ENCODE measurements around the gene LHB. TPM values are rescaled to one million over a fixed set of nuclear protein-coding genes. Genes with fewer than 3 reads are reported as not detected.

Gene LHB
- total RNA-seq, 1 donor, result not detected

DNA sequence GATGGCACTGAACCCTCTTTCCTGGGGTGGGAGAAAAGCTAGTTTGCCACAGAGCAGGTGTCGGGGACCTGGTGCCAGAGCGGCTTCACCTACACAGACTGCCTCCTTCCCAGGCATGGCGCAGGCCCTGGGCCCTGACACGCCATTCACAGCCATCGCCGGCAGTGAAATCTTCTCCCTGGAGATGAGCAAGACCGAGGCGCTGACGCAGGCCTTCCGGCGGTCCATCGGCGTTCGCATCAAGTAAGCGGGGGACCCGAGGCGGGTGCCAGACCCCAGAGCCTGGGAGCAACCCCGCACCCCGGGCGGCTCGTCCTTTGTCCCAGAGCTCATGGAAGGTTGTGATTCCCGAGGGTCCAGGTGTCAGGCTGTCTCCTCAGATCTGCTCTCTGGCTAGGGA lies 10.0 kb downstream of the LHB start:
- no peak overlapping the region for H3K4me3 ChIP-seq (ENCODE audit: low read depth, low read length)
- TF ChIP-seq CTCF (IDR thresholded peaks at IDR 0.05; ENCODE audit: insufficient read depth, low read length), result no peak
- DNase-seq (ENCODE audit: low read depth), result no peak

DNA sequence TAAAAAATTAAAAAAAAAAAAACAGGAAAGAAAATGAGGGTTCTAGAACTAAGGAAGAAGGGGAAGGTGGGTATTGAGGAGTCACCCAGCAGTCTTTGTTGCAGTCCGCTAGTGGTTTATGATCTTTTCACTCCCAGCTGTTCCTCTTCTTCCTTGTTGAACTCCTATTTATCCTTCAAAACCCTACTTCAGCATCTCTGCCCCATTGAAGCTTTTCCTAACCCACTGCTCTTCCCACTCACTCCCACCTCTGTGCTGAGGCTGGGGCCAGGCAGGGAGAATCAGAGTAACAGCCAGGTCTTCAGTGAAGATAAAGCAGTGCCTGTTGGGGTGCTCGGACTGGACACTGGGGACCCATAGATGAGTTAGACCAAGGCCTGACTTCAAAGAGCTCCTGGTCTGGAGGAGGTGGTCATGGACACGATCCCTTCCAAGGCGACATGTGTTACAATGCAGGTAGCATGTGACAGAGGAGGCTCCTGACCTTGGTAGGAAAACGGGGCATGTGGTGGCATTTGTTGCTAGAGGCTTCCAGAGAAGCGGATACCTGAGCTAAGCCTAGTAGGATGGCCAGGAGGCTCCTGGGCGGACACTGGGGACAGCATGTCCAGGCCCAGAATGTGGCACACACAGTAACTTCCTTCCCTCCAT lies 11.8 kb downstream of the LHB start:
- TF ChIP-seq CTCF (IDR thresholded peaks at IDR 0.05; ENCODE audit: insufficient read depth, low read length), result no peak
- H3K4me3 ChIP-seq (ENCODE audit: low read depth, low read length), result no peak overlapping the region
- DNase-seq (ENCODE audit: low read depth), result no peak

GRCh38 chr19:49004133-49004532 lies 12.8 kb downstream of the LHB start:
- TF ChIP-seq CTCF (IDR thresholded peaks at IDR 0.05; ENCODE audit: insufficient read depth, low read length), result no peak
- DNase-seq (ENCODE audit: low read depth), result no peak

GRCh38 chr19:48999481-49000325 lies 17.2 kb downstream of the LHB start:
- peak; percentile 78 for TF ChIP-seq CTCF (IDR thresholded peaks at IDR 0.05; ENCODE audit: insufficient read depth, low read length)
- peak; percentile 70 for DNase-seq (ENCODE audit: low read depth)
- H3K4me3 ChIP-seq (ENCODE audit: low read depth, low read length), result no peak overlapping the region

More at GRCh38 chr19:49004133-49004532, 12.8 kb downstream of the LHB start:
- no peak overlapping the region for H3K4me3 ChIP-seq (ENCODE audit: low read depth, low read length)

DNA sequence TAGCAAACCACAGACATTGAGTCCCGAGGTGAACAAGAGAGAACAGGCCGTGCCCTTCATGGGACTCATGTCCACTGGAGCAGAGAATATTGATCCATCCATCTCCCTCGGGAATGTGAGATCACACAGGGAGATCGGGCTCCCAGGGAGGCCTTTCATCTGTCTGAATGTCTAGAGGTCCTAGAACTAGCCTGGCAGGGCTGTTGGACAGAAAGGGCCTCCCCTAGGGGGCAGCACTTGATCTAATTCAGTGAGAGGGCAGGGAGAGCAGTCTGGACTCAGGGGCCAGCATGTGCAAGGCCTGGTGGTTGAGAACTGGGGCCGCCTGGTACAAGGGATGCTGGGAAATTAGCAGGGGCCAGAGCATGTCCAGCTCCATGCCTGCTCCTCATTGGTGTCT lies 18.9 kb downstream of the LHB start:
- peak; percentile 55 for TF ChIP-seq CTCF (IDR thresholded peaks at IDR 0.05; ENCODE audit: insufficient read depth, low read length)
- no peak overlapping the region for H3K4me3 ChIP-seq (ENCODE audit: low read depth, low read length)
- peak; percentile 46 for DNase-seq (ENCODE audit: low read depth)

GRCh38 chr19:48994035-48994386 lies 22.9 kb downstream of the LHB start:
- no peak for TF ChIP-seq CTCF (IDR thresholded peaks at IDR 0.05; ENCODE audit: insufficient read depth, low read length)
- H3K4me3 ChIP-seq (ENCODE audit: low read depth, low read length), result peak overlapping the region; percentile 96
- no peak for DNase-seq (ENCODE audit: low read depth)
